Left kidney (tissue), 2 donors: ENCODE data around the gene GRID1. TPM values are rescaled to one million over a fixed set of nuclear protein-coding genes. Genes with fewer than 3 reads are reported as not detected.
"Not testable (repeated sequence)": the region's sequence is repeated elsewhere in the genome, so short reads cannot be mapped to it uniquely, and the experiment has no call there.

ENCODE experiments used
- DNase-seq: peaks from one replicate; pipeline ENCODE4 v3.0.0-alpha.2; 2013
- polyA plus RNA-seq: library from polyadenylated mRNA; unstranded; fragments of 120-200 nt; gene quantifications from one replicate; pipeline ENCODE4 v1.2.1, GENCODE V29; 2013; ENCODE audit not compliant: insufficient read length

GRID1 gene
- polyA plus RNA-seq, 1 donor, result 1.1 TPM

GRCh38 chr10:86135191-86135590, 231.4 kb downstream of the GRID1 start:
- DNase-seq, result no peak

GRCh38 chr10:86130737-86131475, 235.7 kb downstream of the GRID1 start:
- no peak for DNase-seq

- DNase-seq, result no peak
Observed at GRCh38 chr10:86130041-86130440, 236.6 kb downstream of the GRID1 start.

GRCh38 chr10:86128360-86128759, 238.2 kb downstream of the GRID1 start:
- DNase-seq, result no peak

- no peak for DNase-seq
Observed at GRCh38 chr10:86127274-86127819, 239.2 kb downstream of the GRID1 start.

- DNase-seq, result no peak
Observed at GRCh38 chr10:86124734-86125133, 241.9 kb downstream of the GRID1 start.

GRCh38 chr10:86123715-86124114, 242.9 kb downstream of the GRID1 start:
- DNase-seq, result no peak

GRCh38 chr10:86123304-86123703, 243.3 kb downstream of the GRID1 start:
- no peak for DNase-seq

- no peak for DNase-seq
Observed at GRCh38 chr10:86122646-86123045, 243.9 kb downstream of the GRID1 start.

- DNase-seq, result no peak
Observed at GRCh38 chr10:86121200-86121599, 245.4 kb downstream of the GRID1 start.

GRCh38 chr10:86117051-86117450, 249.5 kb downstream of the GRID1 start:
- DNase-seq, result no peak

- no peak for DNase-seq
Observed at GRCh38 chr10:86113983-86114382, 252.6 kb downstream of the GRID1 start.

GRCh38 chr10:86113501-86113900, 253.1 kb downstream of the GRID1 start:
- no peak for DNase-seq

- no peak for DNase-seq
Observed at GRCh38 chr10:86113044-86113443, 253.6 kb downstream of the GRID1 start.

GRCh38 chr10:86111902-86112545, 254.6 kb downstream of the GRID1 start:
- DNase-seq, result no peak

GRCh38 chr10:86110156-86110786, 256.3 kb downstream of the GRID1 start:
- DNase-seq, result no peak

- DNase-seq, result no peak
Observed at GRCh38 chr10:86109421-86109820, 257.2 kb downstream of the GRID1 start.

- no peak for DNase-seq
Observed at GRCh38 chr10:86108696-86109095, 257.9 kb downstream of the GRID1 start.

- DNase-seq, result not testable (repeated sequence)
Observed at GRCh38 chr10:86107611-86108310, 258.8 kb downstream of the GRID1 start.

GRCh38 chr10:86107131-86107530, 259.5 kb downstream of the GRID1 start:
- DNase-seq, result no peak

- no peak for DNase-seq
Observed at GRCh38 chr10:86106616-86107015, 260.0 kb downstream of the GRID1 start.

GRCh38 chr10:86105640-86106039, 261.0 kb downstream of the GRID1 start:
- no peak for DNase-seq
